ENCODE data around the gene CNOT6L. TPM values are rescaled to one million over a fixed set of nuclear protein-coding genes. Genes with fewer than 3 reads are reported as not detected.
A peak's percentile ranks its signal among the peaks of the same experiment; 100 is the strongest.

CNOT6L gene
- total RNA-seq, 3 donors from 2014 or later, result 52.2 to 59.1 (median 56.5) TPM

- ATAC-seq (no peak), DNase-seq (no peak)
- Mint-ChIP-seq H3K9me3 (no peaks in the 10 kb centered on the region), H3K36me3 (ENCODE audit: insufficient read depth) (peaks cover 10% of the 10 kb centered on the region), H3K4me3 (peak overlapping the region; percentile 67), H3K4me1 (ENCODE audit: low read depth) (peaks cover 66% of the 10 kb centered on the region), H3K27me3 (ENCODE audit: low read depth) (no peaks in the 10 kb centered on the region)
These were observed 3.5 kb downstream of the CNOT6L start for GRCh38 chr4:77815636-77816035.

GRCh38 chr4:77805840-77806239, 13.3 kb downstream of the CNOT6L start:
- no peak for ATAC-seq
- Mint-ChIP-seq H3K9me3 (no peaks in the 10 kb centered on the region), H3K36me3 (ENCODE audit: insufficient read depth) (peaks cover 11% of the 10 kb centered on the region), H3K27me3 (ENCODE audit: low read depth) (no peaks in the 10 kb centered on the region), H3K4me3 (no peak overlapping the region), H3K4me1 (ENCODE audit: low read depth) (peaks cover 82% of the 10 kb centered on the region)
- no peak for DNase-seq

DNA sequence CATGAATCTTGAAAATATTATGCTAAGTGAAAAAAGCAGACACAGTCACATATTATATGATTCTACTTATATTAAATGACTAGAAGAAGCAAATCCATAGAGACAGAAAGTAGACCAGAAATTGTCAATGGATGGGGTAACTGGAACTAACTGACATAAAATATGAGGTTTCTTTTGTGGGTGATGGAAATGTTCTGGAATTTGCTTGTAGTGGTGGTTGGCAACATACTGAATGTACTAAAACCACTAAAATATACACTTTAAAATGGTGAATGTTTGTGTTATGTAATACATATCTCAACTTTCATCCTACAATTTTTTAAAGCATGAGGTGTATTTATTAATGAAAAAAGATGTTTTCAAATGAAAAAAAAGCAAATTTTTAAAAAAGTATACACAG, 14.7 kb downstream of the CNOT6L start:
- Mint-ChIP-seq H3K9me3 (no peaks in the 10 kb centered on the region), H3K36me3 (ENCODE audit: insufficient read depth) (peaks cover 9% of the 10 kb centered on the region), H3K4me3 (no peak overlapping the region), H3K27me3 (ENCODE audit: low read depth) (no peaks in the 10 kb centered on the region), H3K4me1 (ENCODE audit: low read depth) (peaks cover 86% of the 10 kb centered on the region)
- DNase-seq (no peak), ATAC-seq (no peak)

GRCh38 chr4:77802402-77802801, 16.8 kb downstream of the CNOT6L start:
- ATAC-seq (no peak), DNase-seq (no peak)
- Mint-ChIP-seq H3K4me1 (ENCODE audit: low read depth) (peaks cover 84% of the 10 kb centered on the region), H3K4me3 (peak overlapping the region; percentile 9), H3K27me3 (ENCODE audit: low read depth) (no peaks in the 10 kb centered on the region), H3K9me3 (no peaks in the 10 kb centered on the region), H3K36me3 (ENCODE audit: insufficient read depth) (peaks cover 9% of the 10 kb centered on the region)

GRCh38 chr4:77801260-77801608, 17.9 kb downstream of the CNOT6L start:
- Mint-ChIP-seq H3K4me1 (ENCODE audit: low read depth) (peaks cover 84% of the 10 kb centered on the region), H3K9me3 (no peaks in the 10 kb centered on the region), H3K4me3 (peak overlapping the region; percentile 71), H3K27me3 (ENCODE audit: low read depth) (no peaks in the 10 kb centered on the region), H3K36me3 (ENCODE audit: insufficient read depth) (peaks cover 16% of the 10 kb centered on the region)
- no peak for DNase-seq
- peak; percentile 47 to 55 for ATAC-seq

- Mint-ChIP-seq H3K4me3 (peak overlapping the region; percentile 71), H3K9me3 (no peaks in the 10 kb centered on the region), H3K27me3 (ENCODE audit: low read depth) (no peaks in the 10 kb centered on the region), H3K36me3 (ENCODE audit: insufficient read depth) (peaks cover 18% of the 10 kb centered on the region), H3K4me1 (ENCODE audit: low read depth) (peaks cover 80% of the 10 kb centered on the region)
- ATAC-seq (peak; percentile 45 to 55), DNase-seq (no peak)
These were observed 18.5 kb downstream of the CNOT6L start for GRCh38 chr4:77800483-77801259.

- no peak for DNase-seq
- Mint-ChIP-seq H3K4me1 (ENCODE audit: low read depth) (peaks cover 79% of the 10 kb centered on the region), H3K36me3 (ENCODE audit: insufficient read depth) (peaks cover 22% of the 10 kb centered on the region), H3K9me3 (peaks cover 4% of the 10 kb centered on the region), H3K27me3 (ENCODE audit: low read depth) (no peaks in the 10 kb centered on the region), H3K4me3 (no peak overlapping the region)
- ATAC-seq, result no peak
These were observed 19.1 kb downstream of the CNOT6L start for GRCh38 chr4:77800077-77800476.

DNA sequence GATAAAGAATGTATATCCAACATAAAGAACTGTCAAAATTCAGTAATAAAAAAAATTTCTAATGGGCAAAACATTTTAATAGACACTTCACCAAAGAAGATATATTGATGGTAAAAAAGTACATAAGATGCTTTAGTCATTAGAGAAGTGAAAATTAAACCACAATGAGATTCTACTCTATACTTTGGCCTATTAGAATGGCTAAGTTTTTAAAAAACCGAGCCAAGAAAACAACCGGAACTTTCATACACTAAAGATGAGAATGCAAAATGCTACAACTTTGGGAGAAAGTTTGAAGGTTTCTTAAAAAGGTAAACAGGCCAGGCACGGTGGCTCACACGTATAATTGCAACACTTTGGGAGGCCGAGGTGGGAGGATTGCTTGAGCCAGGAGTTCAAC, 20.8 kb downstream of the CNOT6L start:
- peaks cover 78% of the 10 kb centered on the region for H3K4me1 Mint-ChIP-seq (ENCODE audit: low read depth)
- H3K9me3 Mint-ChIP-seq, result peaks cover 4% of the 10 kb centered on the region
- peak overlapping the region; percentile 29 for H3K4me3 Mint-ChIP-seq
- DNase-seq (no peak), ATAC-seq (peak in 1 of 2 donors; percentile 18)
- no peaks in the 10 kb centered on the region for H3K27me3 Mint-ChIP-seq (ENCODE audit: low read depth)
- peaks cover 25% of the 10 kb centered on the region for H3K36me3 Mint-ChIP-seq (ENCODE audit: insufficient read depth)

DNA sequence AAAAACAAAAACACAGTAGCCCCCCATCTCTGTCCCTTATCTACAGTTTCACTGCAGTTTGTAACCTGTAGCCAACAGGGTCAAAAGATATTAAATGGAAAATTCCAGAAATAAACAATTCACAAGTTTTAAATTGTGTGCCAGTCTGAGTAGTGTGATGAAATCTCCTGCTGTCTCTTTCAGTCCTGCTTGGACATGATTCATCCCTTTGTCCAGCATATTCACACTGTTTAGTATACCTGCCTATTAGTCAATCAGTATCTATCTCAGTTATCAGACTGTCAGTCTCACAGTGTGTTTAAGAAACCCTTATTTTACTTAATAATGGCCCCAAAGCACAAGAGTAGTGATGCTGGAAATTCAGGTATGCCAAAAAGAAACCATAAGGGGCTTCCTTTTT, 21.9 kb downstream of the CNOT6L start:
- peaks cover 4% of the 10 kb centered on the region for H3K9me3 Mint-ChIP-seq
- H3K4me3 Mint-ChIP-seq, result no peak overlapping the region
- no peak for ATAC-seq
- H3K27me3 Mint-ChIP-seq (ENCODE audit: low read depth), result no peaks in the 10 kb centered on the region
- DNase-seq, result no peak
- peaks cover 22% of the 10 kb centered on the region for H3K36me3 Mint-ChIP-seq (ENCODE audit: insufficient read depth)
- H3K4me1 Mint-ChIP-seq (ENCODE audit: low read depth), result peaks cover 78% of the 10 kb centered on the region

DNA sequence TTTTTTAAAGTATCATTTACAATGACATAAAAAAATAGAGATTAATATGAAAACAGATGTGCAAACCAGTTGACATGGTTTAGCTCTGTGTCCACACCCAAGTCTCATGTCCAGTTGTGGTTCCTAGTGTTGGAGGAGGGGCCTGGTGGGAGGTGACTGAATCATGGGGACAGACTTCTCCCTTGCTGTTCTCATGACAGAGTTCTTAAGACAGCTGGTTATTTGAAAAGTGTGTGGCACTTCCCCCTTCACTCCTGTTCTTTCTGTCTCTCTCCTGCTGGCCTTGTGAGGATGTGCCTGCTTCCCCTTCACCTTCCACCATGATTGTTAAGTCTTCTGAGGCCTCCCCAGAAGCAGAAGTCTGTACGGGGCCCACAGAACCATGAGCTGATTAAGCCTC, 23.8 kb downstream of the CNOT6L start:
- peak in 1 of 2 donors; percentile 10 for ATAC-seq
- DNase-seq, result no peak
- Mint-ChIP-seq H3K36me3 (ENCODE audit: insufficient read depth) (peaks cover 23% of the 10 kb centered on the region), H3K4me1 (ENCODE audit: low read depth) (peaks cover 72% of the 10 kb centered on the region), H3K4me3 (no peak overlapping the region), H3K27me3 (ENCODE audit: low read depth) (no peaks in the 10 kb centered on the region), H3K9me3 (peaks cover 4% of the 10 kb centered on the region)

GRCh38 chr4:77790146-77790545, 29.0 kb downstream of the CNOT6L start:
- peaks cover 9% of the 10 kb centered on the region for H3K36me3 Mint-ChIP-seq (ENCODE audit: insufficient read depth)
- no peak for ATAC-seq

GRCh38 chr4:77788990-77789389, 30.2 kb downstream of the CNOT6L start:
- DNase-seq (no peak), ATAC-seq (no peak)
- Mint-ChIP-seq H3K4me1 (ENCODE audit: low read depth) (peaks cover 66% of the 10 kb centered on the region), H3K36me3 (ENCODE audit: insufficient read depth) (peaks cover 10% of the 10 kb centered on the region), H3K27me3 (ENCODE audit: low read depth) (no peaks in the 10 kb centered on the region), H3K4me3 (no peak overlapping the region), H3K9me3 (no peaks in the 10 kb centered on the region)

More at GRCh38 chr4:77790146-77790545, 29.0 kb downstream of the CNOT6L start:
- H3K4me1 Mint-ChIP-seq (ENCODE audit: low read depth), result peaks cover 66% of the 10 kb centered on the region
- no peaks in the 10 kb centered on the region for H3K9me3 Mint-ChIP-seq
- DNase-seq, result no peak
- H3K27me3 Mint-ChIP-seq (ENCODE audit: low read depth), result no peaks in the 10 kb centered on the region
- no peak overlapping the region for H3K4me3 Mint-ChIP-seq

GRCh38 chr4:77787969-77788368, 31.2 kb downstream of the CNOT6L start:
- H3K4me1 Mint-ChIP-seq (ENCODE audit: low read depth), result peaks cover 67% of the 10 kb centered on the region
- no peak for DNase-seq
- no peak overlapping the region for H3K4me3 Mint-ChIP-seq

DNA sequence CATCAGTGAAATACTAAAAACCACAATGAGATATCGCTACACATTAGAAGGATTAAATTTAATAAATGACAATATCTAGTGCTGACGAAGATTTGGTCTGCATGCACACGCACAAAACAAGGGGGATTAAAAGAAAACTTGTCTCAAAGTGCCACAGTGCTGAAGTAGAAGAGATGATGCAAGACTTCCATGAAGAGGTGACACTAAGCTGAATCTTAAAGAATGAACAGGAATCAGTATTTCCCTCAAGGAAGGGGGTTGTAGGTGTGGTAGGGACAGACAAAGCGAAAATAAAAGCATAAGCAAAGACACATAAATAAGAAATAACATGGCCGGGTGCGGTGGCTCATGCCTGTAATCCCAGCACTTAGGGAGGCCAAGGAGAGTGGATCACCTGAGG, 33.5 kb downstream of the CNOT6L start:
- Mint-ChIP-seq H3K9me3 (no peaks in the 10 kb centered on the region), H3K27me3 (ENCODE audit: low read depth) (no peaks in the 10 kb centered on the region), H3K4me3 (no peak overlapping the region), H3K36me3 (ENCODE audit: insufficient read depth) (peaks cover 10% of the 10 kb centered on the region), H3K4me1 (ENCODE audit: low read depth) (peaks cover 72% of the 10 kb centered on the region)
- ATAC-seq (no peak), DNase-seq (no peak)

More at GRCh38 chr4:77787969-77788368, 31.2 kb downstream of the CNOT6L start:
- Mint-ChIP-seq H3K27me3 (ENCODE audit: low read depth) (no peaks in the 10 kb centered on the region), H3K9me3 (no peaks in the 10 kb centered on the region), H3K36me3 (ENCODE audit: insufficient read depth) (peaks cover 10% of the 10 kb centered on the region)
- ATAC-seq, result no peak

GRCh38 chr4:77783895-77784294, 35.3 kb downstream of the CNOT6L start:
- H3K27me3 Mint-ChIP-seq (ENCODE audit: low read depth), result no peaks in the 10 kb centered on the region
- peaks cover 9% of the 10 kb centered on the region for H3K36me3 Mint-ChIP-seq (ENCODE audit: insufficient read depth)
- no peak overlapping the region for H3K4me3 Mint-ChIP-seq
- no peak for DNase-seq
- H3K4me1 Mint-ChIP-seq (ENCODE audit: low read depth), result peaks cover 73% of the 10 kb centered on the region
- no peak for ATAC-seq
- no peaks in the 10 kb centered on the region for H3K9me3 Mint-ChIP-seq

Measured in activated T-cell treated with anti-CD3 and anti-CD28 coated beads, Interleukin-2, amount 50 U/mL, for 4 hours (primary cell).